Measurements from ENCODE around the gene CLN3.
"Not testable (repeated sequence)": the region's sequence is repeated elsewhere in the genome, so short reads cannot be mapped to it uniquely, and the experiment has no call there.

CLN3 gene

DNA sequence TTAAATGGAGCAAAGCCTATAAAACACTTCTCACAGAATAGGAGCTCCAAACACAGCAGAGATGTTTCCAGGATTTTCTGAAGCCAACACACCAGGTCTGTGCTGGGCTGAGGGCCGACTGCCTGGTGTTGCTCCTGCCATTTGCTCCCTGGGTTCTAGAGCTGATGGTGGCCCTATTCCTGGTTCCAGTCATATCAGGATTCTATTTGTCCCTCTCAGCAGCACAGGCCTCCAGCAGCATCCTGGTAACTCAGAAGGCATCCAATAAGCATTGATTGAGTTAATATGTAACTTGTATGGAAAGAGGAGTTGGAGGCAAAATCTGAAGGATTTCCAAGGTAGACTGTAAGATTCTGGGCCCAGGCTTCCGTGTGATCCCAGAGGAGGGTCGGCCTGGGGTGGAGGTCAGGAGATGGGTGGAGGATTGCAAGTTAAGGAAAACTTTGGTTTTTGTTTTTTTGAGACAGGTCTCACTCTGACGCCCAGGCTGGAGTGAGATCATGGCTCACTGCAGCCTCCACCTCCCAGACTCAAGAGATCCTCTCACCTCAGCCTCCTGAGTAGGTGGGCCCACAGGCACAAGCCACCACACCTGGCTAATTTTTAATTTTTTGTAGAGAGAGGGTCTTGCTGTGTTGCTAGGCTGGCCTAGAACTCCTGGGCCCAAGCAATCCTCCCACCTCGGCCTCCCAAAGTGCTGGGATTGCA is 41.2 kb upstream of the CLN3 start:
- FAIRE-seq (no peak), DNase-seq (ENCODE audit: insufficient read length, low spot score) (no peak)
- TF ChIP-seq CTCF (IDR thresholded peaks at IDR 0.05; ENCODE audit: insufficient read depth, missing control alignments): no peak

GRCh38 chr16:28531777-28532744 is 40.2 kb upstream of the CLN3 start:
- FAIRE-seq: no peak
- DNase-seq (ENCODE audit: insufficient read length, low spot score): no peak
- TF ChIP-seq CTCF (IDR thresholded peaks at IDR 0.05; ENCODE audit: insufficient read depth, missing control alignments): no peak

GRCh38 chr16:28529124-28529523 is 37.2 kb upstream of the CLN3 start:
- DNase-seq (ENCODE audit: insufficient read length, low spot score) (no peak), FAIRE-seq (no peak)
- TF ChIP-seq CTCF (IDR thresholded peaks at IDR 0.05; ENCODE audit: insufficient read depth, missing control alignments): no peak

DNA sequence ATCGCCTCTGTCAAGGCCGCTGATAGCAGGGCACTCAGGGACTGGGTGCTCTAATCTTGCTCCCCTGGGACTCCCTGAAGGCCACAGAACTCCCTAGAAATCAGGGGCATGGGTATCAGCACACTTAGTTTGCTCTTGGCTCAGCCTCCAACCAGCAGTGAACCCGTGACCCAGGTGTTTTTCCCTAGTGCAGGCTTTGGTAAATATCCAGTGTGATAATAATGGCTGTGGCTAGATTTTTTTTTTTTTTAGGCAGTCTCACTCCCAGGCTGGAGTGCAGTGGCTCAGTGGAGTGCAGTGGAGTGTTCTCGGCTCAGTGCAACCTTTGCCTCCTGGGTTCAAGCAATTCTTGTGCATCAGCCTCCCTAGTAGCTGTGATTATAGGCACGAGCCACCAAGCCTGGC is 36.6 kb upstream of the CLN3 start:
- no peak for TF ChIP-seq CTCF (IDR thresholded peaks at IDR 0.05; ENCODE audit: insufficient read depth, missing control alignments)
- FAIRE-seq: no peak
- DNase-seq (ENCODE audit: insufficient read length, low spot score): no peak

- no peak for DNase-seq (ENCODE audit: insufficient read length, low spot score)
- no peak for TF ChIP-seq CTCF (IDR thresholded peaks at IDR 0.05; ENCODE audit: insufficient read depth, missing control alignments)
- FAIRE-seq: no peak
Observed at GRCh38 chr16:28527985-28528384, 36.1 kb upstream of the CLN3 start.

DNA sequence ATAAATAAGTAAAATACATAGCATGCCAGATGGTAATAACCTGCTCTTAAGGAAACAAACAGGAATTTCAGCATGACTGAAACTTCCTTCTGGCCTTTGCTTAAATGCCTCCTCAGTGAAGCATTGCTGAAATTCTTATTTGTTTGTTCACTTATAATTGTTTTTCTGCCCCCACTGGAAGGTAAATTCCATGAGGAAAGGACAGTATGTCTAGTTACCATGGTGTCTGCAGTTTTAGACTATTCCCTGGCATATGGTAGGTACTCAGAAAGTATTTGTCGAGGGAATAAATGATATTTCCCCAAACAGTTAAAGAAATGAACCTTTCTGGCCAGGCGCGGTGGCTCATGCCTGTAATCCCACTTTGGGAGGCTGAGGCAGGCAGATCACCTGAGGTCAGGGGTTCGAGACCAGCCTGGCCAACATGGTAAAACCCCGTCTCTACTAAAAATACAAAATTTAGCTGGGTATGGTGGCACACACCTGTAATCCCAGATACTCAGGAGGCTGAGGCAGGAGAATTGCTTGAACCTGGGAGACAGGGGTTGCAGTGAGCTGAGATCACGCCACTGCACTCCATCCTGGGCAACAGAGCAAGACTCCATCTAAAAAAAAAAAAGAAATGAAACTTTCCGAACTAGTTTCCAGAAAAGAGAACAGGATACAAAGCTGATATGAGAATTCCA is 35.4 kb upstream of the CLN3 start:
- not testable (repeated sequence) for DNase-seq (ENCODE audit: insufficient read length, low spot score); FAIRE-seq
